SK-N-MC (cell line): ENCODE results near the gene ALG14.

Experiments used
- EZH2 ChIP-seq: fragments of 200-600 bp; sonication (generic); IDR thresholded peaks from one replicate; pipeline ENCODE4 v1.6.1; 2017; ENCODE audit warnings: antibody characterized with exemption
- POLR2AphosphoS5 ChIP-seq: IDR thresholded peaks from 2 replicates; pipeline ENCODE4 v1.6.1; 2012; ENCODE audit warnings: mild to moderate bottlenecking, low read depth, low read length, borderline replicate concordance

DNA sequence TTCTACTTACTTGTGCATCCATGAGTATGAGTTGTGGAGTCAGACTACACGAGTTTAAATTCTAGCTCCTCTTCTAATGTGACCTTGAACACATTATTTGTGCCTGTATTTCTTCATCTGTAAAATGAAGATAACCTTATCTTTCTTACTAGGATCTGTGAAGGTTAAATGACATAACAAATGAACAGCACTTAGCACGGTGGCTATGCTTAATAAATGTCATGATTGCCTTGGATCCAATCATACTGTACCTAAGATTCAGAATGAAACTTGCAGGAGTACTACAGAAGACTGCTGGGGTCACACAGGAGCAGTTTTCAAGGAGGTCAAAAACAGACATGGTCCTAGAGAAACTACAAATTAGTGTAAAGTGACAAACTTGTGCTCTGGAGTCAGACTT lies 22.2 kb upstream of the ALG14 start:
- TF ChIP-seq EZH2 = no peak
- no peak for TF ChIP-seq POLR2AphosphoS5
